ENCODE results near the gene CRELD2. TPM values are rescaled to one million over a fixed set of nuclear protein-coding genes. Genes with fewer than 3 reads are reported as not detected.

CRELD2 gene
- polyA plus RNA-seq, 1 donor (not counting 4 experiments of a cell fraction or from before 2014, with no cell fraction given), result 33.5 TPM

DNA sequence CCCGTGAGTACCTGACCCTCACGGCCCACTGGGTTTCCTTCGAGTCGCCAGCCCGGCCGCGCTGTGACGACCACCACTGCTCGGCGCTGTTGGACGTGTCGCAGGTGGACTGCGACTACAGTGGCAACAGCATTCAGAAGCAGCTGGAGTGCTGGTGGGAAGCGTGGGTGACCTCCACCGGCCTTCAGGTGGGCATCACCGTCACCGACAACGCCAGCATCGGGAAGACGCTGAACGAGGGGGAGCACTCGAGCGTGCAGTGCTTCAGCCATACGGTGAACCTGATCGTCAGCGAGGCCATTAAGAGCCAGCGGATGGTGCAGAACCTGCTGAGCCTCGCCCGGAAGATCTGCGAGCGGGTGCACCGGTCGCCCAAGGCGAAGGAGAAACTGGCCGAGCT, 32.6 kb upstream of the CRELD2 start:
- dilution Hi-C loops (cut with MboI; ENCODE audit: extremely low pct_ligation_motif_present, low sequenced_read_pairs), result no loop called here
- no peaks in the 10 kb centered on the region for H3K4me1 ChIP-seq (ENCODE audit: control insufficient read depth, extremely low read depth, insufficient read depth, low read length)
- H3K79me2 ChIP-seq (ENCODE audit: control insufficient read depth, insufficient read depth, low read length), result peaks cover 47% of the 10 kb centered on the region
- no peak for TF ChIP-seq EZH2 (IDR thresholded peaks at IDR 0.05; ENCODE audit: low read length)
- no peak overlapping the region for H3K9ac ChIP-seq (ENCODE audit: control insufficient read depth, extremely low read depth, insufficient read depth, low read length)
- FAIRE-seq (no peak), DNase-seq (ENCODE audit: low read depth, low spot score) (no peak)
- H3K4me3 ChIP-seq (ENCODE audit: control insufficient read depth in 2 of 3, extremely low read depth in 1 of 3, insufficient read depth in 2 of 3, low read depth in 1 of 3, low read length in 3 of 3), result no peak overlapping the region
- H3K27me3 ChIP-seq (ENCODE audit: control insufficient read depth, extremely low read depth, insufficient read depth, low read length), result no peaks in the 10 kb centered on the region
- no peaks in the 10 kb centered on the region for H4K20me1 ChIP-seq (ENCODE audit: control insufficient read depth, extremely low read depth, insufficient read depth, low read length)
- no peaks in the 10 kb centered on the region for H3K9me1 ChIP-seq (ENCODE audit: control insufficient read depth, extremely low read depth, insufficient read depth, low read length)
- H2AFZ ChIP-seq (ENCODE audit: control insufficient read depth, low read length), result no peak overlapping the region
- no peak overlapping the region for H3K4me2 ChIP-seq (ENCODE audit: control insufficient read depth, extremely low read depth, insufficient read depth, low read depth, low read length)
- H3K27ac ChIP-seq (ENCODE audit: control insufficient read depth, insufficient read depth, low read length), result no peak overlapping the region
- peaks cover 19 to 25% of the 10 kb centered on the region in 2 experiments for H3K36me3 ChIP-seq (ENCODE audit: control insufficient read depth in 2 of 2, extremely low read depth in 1 of 2, insufficient read depth in 2 of 2, low read length in 2 of 2)
- H3K9me3 ChIP-seq (ENCODE audit: control insufficient read depth, low read depth, low read length), result no peaks in the 10 kb centered on the region

DNA sequence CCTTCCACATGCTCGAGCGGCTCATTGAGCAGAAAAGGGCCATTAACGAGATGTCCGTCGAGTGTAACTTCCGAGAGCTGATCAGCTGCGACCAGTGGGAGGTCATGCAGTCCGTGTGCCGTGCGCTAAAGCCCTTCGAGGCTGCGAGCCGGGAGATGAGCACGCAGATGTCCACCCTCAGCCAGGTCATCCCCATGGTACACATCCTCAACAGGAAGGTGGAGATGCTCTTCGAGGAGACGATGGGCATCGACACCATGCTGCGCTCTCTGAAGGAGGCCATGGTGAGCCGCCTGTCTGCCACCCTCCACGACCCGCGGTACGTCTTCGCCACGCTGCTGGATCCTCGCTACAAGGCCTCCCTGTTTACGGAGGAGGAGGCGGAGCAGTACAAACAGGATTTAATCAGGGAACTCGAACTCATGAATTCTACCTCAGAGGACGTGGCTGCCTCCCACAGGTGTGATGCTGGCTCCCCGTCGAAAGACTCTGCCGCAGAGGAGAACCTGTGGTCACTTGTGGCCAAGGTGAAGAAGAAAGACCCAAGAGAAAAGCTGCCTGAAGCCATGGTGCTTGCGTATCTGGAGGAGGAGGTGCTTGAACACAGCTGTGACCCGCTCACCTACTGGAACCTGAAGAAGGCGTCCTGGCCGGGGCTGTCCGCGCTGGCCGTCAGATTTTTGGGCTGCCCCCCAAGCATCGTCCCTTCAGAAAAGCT, 31.9 kb upstream of the CRELD2 start:
- Histone ChIP-seq H3K27me3 (ENCODE audit: control insufficient read depth, extremely low read depth, insufficient read depth, low read length) (no peaks in the 10 kb centered on the region), H3K4me3 (ENCODE audit: control insufficient read depth in 2 of 3, extremely low read depth in 1 of 3, insufficient read depth in 2 of 3, low read depth in 1 of 3, low read length in 3 of 3) (no peak overlapping the region), H3K36me3 (ENCODE audit: control insufficient read depth in 2 of 2, extremely low read depth in 1 of 2, insufficient read depth in 2 of 2, low read length in 2 of 2) (peaks cover 19 to 25% of the 10 kb centered on the region in 2 experiments), H3K4me2 (ENCODE audit: control insufficient read depth, extremely low read depth, insufficient read depth, low read depth, low read length) (no peak overlapping the region), H3K9ac (ENCODE audit: control insufficient read depth, extremely low read depth, insufficient read depth, low read length) (no peak overlapping the region), H4K20me1 (ENCODE audit: control insufficient read depth, extremely low read depth, insufficient read depth, low read length) (no peaks in the 10 kb centered on the region), H3K9me3 (ENCODE audit: control insufficient read depth, low read depth, low read length) (no peaks in the 10 kb centered on the region), H3K4me1 (ENCODE audit: control insufficient read depth, extremely low read depth, insufficient read depth, low read length) (peaks cover 3% of the 10 kb centered on the region), H3K27ac (ENCODE audit: control insufficient read depth, insufficient read depth, low read length) (no peak overlapping the region), H2AFZ (ENCODE audit: control insufficient read depth, low read length) (no peak overlapping the region), H3K9me1 (ENCODE audit: control insufficient read depth, extremely low read depth, insufficient read depth, low read length) (no peaks in the 10 kb centered on the region), H3K79me2 (ENCODE audit: control insufficient read depth, insufficient read depth, low read length) (peaks cover 41% of the 10 kb centered on the region)
- FAIRE-seq (no peak), DNase-seq (ENCODE audit: low read depth, low spot score) (no peak)
- TF ChIP-seq, protein P1, sequence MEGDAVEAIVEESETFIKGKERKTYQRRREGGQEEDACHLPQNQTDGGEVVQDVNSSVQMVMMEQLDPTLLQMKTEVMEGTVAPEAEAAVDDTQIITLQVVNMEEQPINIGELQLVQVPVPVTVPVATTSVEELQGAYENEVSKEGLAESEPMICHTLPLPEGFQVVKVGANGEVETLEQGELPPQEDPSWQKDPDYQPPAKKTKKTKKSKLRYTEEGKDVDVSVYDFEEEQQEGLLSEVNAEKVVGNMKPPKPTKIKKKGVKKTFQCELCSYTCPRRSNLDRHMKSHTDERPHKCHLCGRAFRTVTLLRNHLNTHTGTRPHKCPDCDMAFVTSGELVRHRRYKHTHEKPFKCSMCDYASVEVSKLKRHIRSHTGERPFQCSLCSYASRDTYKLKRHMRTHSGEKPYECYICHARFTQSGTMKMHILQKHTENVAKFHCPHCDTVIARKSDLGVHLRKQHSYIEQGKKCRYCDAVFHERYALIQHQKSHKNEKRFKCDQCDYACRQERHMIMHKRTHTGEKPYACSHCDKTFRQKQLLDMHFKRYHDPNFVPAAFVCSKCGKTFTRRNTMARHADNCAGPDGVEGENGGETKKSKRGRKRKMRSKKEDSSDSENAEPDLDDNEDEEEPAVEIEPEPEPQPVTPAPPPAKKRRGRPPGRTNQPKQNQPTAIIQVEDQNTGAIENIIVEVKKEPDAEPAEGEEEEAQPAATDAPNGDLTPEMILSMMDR (optimal IDR thresholded peaks at IDR 0.05 in 1 of 3, IDR thresholded peaks at IDR 0.05 in 1 of 3, conservative IDR thresholded peaks at IDR 0.05 in 1 of 3; ENCODE audit: extremely low read depth in 1 of 3, insufficient read depth in 2 of 3, low read length in 3 of 3), result no peak
- no peak for TF ChIP-seq EZH2 (IDR thresholded peaks at IDR 0.05; ENCODE audit: low read length)
- dilution Hi-C loops (cut with MboI; ENCODE audit: extremely low pct_ligation_motif_present, low sequenced_read_pairs), result no loop called here

DNA sequence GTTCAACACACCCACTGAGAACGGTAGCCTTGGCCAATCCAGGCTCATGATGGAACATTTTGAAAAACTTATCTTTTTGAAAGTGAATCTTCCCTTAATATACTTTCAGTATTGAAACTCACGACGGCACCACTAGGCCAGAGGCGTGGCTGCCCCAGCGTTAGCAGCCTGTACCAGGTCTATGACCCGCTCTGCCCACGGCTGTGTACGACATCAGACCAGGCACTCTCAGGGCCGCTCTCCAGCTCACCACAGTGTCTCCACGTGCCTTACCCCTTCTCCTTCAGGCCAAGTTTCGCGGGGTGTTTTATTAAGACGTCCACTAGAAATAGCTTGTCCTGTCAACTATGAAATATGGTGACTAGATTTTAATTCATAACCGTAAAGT, 31.4 kb upstream of the CRELD2 start:
- DNase-seq (ENCODE audit: low read depth, low spot score) (no peak), FAIRE-seq (no peak)
- dilution Hi-C loops (cut with MboI; ENCODE audit: extremely low pct_ligation_motif_present, low sequenced_read_pairs), result no loop called here
- Histone ChIP-seq H3K4me1 (ENCODE audit: control insufficient read depth, extremely low read depth, insufficient read depth, low read length) (peaks cover 3% of the 10 kb centered on the region), H3K36me3 (ENCODE audit: control insufficient read depth in 2 of 2, extremely low read depth in 1 of 2, insufficient read depth in 2 of 2, low read length in 2 of 2) (peaks cover 19 to 23% of the 10 kb centered on the region in 2 experiments), H3K9me1 (ENCODE audit: control insufficient read depth, extremely low read depth, insufficient read depth, low read length) (no peaks in the 10 kb centered on the region), H4K20me1 (ENCODE audit: control insufficient read depth, extremely low read depth, insufficient read depth, low read length) (no peaks in the 10 kb centered on the region), H3K27ac (ENCODE audit: control insufficient read depth, insufficient read depth, low read length) (no peak overlapping the region), H3K79me2 (ENCODE audit: control insufficient read depth, insufficient read depth, low read length) (peaks cover 35% of the 10 kb centered on the region), H3K4me3 (ENCODE audit: control insufficient read depth in 2 of 3, extremely low read depth in 1 of 3, insufficient read depth in 2 of 3, low read depth in 1 of 3, low read length in 3 of 3) (no peak overlapping the region), H3K9ac (ENCODE audit: control insufficient read depth, extremely low read depth, insufficient read depth, low read length) (no peak overlapping the region), H3K9me3 (ENCODE audit: control insufficient read depth, low read depth, low read length) (no peaks in the 10 kb centered on the region), H3K4me2 (ENCODE audit: control insufficient read depth, extremely low read depth, insufficient read depth, low read depth, low read length) (no peak overlapping the region), H3K27me3 (ENCODE audit: control insufficient read depth, extremely low read depth, insufficient read depth, low read length) (no peaks in the 10 kb centered on the region), H2AFZ (ENCODE audit: control insufficient read depth, low read length) (no peak overlapping the region)
- TF ChIP-seq EZH2 (IDR thresholded peaks at IDR 0.05; ENCODE audit: low read length), result no peak
- TF ChIP-seq, protein P1 (optimal IDR thresholded peaks at IDR 0.05 in 1 of 3, IDR thresholded peaks at IDR 0.05 in 1 of 3, conservative IDR thresholded peaks at IDR 0.05 in 1 of 3; ENCODE audit: extremely low read depth in 1 of 3, insufficient read depth in 2 of 3, low read length in 3 of 3), result no peak
